Gastrocnemius medialis (tissue), 4 donors: ENCODE results near the gene GJB6.

Experiments
- POLR2A ChIP-seq, 2 donors: fragments of 450-650 bp; IDR thresholded peaks; one replicate each; pipeline ENCODE4 v1.6.1; 2017; ENCODE audit warnings: antibody characterized with exemption in 2 of 2, mild to moderate bottlenecking in 2 of 2, moderate library complexity in 2 of 2
- TF ChIP-seq, protein P1 (sequence below), 5 experiments: fragments of 450-650 bp in 3 of 5; fragments of 200-600 bp in 2 of 5; sonication (generic) in 2 of 5; IDR thresholded peaks in 4 of 5; conservative IDR thresholded peaks in 1 of 5; 1 replicate in 4 of 5; 2 replicates in 1 of 5; pipeline ENCODE4 v1.5.1; 2016 to 2019; ENCODE audit warnings: antibody characterized with exemption in 5 of 5, mild to moderate bottlenecking in 3 of 5, moderate library complexity in 3 of 5

DNA sequence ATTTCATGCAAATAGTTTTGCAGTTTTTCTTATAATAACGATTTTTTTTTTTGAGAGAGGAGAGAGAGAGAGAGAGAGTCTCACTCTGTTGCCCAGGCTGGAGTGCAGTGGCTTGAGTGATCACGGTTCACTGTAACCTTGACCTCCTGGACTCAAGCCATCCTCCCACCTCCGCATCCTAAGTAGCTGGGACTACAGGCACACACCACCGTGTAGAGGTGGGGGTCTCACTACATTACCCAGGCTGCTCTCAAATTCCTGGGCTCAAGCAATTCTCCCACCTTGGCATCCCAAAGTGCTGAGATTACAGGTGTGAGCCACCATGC, 26.8 kb upstream of the GJB6 start:
- TF ChIP-seq, protein P1, sequence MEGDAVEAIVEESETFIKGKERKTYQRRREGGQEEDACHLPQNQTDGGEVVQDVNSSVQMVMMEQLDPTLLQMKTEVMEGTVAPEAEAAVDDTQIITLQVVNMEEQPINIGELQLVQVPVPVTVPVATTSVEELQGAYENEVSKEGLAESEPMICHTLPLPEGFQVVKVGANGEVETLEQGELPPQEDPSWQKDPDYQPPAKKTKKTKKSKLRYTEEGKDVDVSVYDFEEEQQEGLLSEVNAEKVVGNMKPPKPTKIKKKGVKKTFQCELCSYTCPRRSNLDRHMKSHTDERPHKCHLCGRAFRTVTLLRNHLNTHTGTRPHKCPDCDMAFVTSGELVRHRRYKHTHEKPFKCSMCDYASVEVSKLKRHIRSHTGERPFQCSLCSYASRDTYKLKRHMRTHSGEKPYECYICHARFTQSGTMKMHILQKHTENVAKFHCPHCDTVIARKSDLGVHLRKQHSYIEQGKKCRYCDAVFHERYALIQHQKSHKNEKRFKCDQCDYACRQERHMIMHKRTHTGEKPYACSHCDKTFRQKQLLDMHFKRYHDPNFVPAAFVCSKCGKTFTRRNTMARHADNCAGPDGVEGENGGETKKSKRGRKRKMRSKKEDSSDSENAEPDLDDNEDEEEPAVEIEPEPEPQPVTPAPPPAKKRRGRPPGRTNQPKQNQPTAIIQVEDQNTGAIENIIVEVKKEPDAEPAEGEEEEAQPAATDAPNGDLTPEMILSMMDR (IDR thresholded peaks at IDR 0.05 in 4 of 5, conservative IDR thresholded peaks at IDR 0.05 in 1 of 5) = no peak
- no peak for TF ChIP-seq POLR2A (IDR thresholded peaks at IDR 0.05)
